ENCODE results near the gene BACE1. TPM values are rescaled to one million over a fixed set of nuclear protein-coding genes. Genes with fewer than 3 reads are reported as not detected.
"Not testable (repeated sequence)": the region's sequence is repeated elsewhere in the genome, so short reads cannot be mapped to it uniquely, and the experiment has no call there.

BACE1 gene
- 2.3 and 9.7 TPM in 2 replicates for total RNA-seq (2014; rRNA removed; shearing (Covaris generic))

DNA sequence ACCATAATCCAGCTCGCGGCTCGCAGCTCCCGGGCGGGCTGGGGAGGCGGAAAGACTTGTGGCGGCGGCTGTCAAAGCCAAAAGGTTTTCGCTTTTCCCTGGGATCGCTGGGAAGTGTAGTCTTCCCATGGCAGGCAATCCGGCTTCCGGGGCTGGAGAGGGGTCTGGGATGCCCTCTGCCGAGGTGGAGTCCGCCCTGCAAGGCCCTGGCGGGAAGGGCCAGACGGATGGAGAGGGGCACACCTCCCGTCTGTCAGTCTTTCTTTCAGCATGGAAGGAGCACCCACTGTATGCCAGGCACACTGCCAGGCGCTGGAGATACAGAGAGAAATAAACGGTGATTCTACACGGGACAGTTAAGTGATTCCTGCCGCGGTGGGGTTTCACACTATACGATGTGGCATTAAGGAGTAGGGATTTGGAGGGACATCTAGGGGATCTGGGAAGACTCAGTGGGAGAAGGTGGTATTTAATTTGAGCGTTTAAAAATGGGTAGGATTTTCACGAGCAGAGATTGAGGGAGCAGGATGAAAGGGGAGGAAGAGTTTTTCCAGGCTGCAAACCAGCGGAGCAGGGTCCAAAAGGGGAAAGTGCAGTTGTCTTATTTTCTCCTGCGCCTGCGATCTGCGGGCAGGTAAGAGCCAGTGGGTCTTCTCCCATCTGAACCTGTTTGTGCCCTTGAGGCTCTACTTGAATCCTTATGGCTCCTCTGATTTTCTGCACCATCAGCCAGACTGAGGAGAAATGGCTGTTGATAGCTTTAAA is at the start of gene BACE1:
Gene BACE1, minus strand, starts transcription at position 60 of the 765 bp plus-strand sequence. CDS start 461 bp downstream, outside the sequence.
- DNase-seq (ENCODE audit: low spot score) = peak; percentile 96
- in situ Hi-C loops (cut with HindIII; ENCODE audit: low sequenced_read_pairs) = no loop called here

DNA sequence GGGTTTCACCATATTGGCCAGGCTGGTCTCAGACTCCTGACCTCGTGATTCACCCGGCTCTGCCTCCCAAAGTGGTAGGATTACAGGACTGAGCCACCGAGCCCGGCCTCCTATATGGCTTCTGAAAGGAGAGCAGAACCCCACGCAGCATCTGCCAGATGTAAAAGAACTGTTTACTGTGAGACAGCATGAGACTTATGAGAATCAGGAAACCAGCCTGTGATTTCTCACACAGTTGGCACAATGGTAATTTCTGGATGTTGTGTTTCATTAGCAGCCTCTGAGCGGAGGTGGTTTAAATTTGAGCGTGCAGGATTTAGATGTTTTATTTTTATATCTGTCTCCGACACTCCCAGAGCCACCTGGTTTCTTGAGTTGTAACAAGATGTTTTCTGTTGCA is 45.4 kb upstream of the BACE1 start:
- in situ Hi-C loops (cut with HindIII; ENCODE audit: low sequenced_read_pairs) = no loop called here
- DNase-seq (ENCODE audit: low spot score) = no peak

DNA sequence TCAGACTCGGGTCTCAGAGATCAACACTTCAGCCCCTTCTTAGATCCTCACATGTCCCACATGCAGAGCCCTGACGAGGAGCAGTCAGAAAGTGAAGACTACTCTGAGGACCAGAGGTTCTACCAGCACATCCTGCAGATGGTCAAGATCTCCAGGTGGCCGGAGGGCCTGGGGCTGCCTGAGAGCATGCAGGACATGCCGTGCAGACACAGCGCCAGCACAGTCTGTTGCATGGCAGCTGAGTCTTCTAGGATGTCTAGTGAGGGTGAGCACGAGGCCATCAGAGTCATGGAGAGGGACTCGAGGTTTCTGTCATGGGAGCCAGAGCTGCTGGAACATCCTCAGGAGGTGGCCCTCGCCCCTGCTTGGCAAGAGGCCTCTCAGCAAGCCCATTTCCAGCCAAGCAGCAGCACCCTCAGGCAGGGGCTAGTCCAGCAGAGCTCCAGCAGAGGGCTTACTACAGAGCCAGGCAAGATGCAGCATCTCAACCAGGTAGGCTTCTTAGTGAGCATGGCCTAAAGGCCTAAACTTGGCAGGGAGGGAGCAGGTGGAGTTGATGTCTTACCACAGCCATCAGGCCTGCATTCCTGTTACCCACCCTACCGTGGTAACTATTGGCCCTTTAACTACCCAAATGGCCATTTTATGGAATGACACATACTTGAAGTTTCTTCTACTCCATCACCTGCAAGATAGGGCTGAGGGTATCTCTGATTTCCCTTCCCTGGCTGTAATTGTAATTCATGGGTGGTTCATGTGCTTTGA is 40.3 kb upstream of the BACE1 start:
- DNase-seq (ENCODE audit: low spot score) = no peak
- in situ Hi-C loops (cut with HindIII; ENCODE audit: low sequenced_read_pairs) = no loop called here

DNA sequence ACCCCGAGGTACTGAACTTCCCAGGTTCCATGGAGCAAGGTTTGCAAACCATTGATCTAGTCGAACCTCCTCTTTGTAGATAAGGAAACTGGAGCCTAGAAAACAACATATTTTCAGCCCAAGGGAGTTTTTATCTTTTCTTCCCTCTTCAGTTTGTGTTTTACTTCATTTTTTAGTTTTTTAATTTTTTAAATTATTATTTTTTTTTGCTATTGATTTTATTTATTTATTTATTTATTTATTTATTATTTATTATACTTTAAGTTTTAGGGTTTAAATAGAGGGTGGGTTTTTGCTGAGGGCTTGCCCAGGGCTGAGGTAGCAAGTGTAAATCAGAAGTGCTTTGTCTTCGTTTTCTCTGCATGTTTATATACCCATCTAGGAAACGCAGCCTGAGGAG is 38.5 kb upstream of the BACE1 start:
- in situ Hi-C loops (cut with HindIII; ENCODE audit: low sequenced_read_pairs) = no loop called here
- no peak for DNase-seq (ENCODE audit: low spot score)

DNA sequence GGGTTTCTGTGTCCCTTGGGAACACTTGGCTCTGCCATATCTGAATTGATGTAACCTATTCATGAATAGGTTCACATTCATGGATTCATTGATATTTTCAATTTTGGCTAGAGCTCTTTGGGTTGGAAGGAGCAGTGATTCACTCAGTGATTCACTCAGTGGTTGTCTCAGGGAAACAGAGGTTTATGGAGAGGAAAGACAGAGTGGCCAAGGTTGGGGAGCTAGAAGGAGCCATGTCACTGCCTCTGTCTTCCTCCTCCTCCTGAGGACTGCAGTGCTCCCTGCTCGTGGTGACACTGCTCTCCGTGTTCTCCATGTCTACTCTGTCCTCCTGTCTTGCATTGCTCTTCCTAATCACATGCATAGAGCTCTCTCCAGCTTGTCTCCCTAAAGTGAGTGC is 29.0 kb upstream of the BACE1 start:
- in situ Hi-C loops (cut with HindIII; ENCODE audit: low sequenced_read_pairs) = no loop called here
- no peak for DNase-seq (ENCODE audit: low spot score)

DNA sequence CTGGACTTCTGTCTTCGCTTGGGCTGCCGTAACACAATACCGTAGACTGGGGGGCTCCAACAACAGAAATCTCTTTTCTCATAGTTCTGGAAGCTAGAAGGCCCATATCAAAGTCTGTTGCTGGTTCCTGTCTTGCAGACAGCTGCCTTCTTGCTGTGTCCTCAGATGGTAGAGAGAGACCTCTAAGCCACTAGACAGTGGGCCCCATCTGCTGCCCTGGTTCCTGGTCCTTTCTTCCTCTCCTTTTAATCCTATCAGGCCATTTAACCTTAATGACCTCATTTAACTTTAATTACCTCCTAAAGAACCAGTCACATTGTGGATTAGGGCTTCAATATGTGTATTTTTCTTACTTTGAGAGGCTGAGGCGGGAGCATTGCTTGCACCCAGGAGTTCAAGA is 21.0 kb upstream of the BACE1 start:
- no peak for DNase-seq (ENCODE audit: low spot score)
- in situ Hi-C loops (cut with HindIII; ENCODE audit: low sequenced_read_pairs) = no loop called here

DNA sequence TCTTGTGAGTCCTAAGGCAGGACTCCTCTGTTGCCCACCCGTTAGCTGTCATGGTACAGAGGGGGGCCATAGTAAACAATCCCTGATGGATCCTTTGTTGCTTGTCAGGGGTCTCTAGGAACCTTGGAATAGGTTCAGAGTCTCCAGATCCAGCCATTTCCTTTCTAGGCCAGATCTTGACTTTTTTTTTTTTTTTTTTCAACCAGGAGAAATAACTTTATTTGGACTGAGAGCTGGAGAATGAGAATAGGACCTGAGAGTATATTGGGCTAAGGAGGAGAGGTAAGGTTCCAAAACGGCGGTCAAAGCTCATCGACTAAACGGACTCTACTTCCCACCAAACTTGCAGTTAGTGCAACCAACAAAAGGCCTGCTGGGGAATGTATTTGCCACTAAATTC is 19.3 kb upstream of the BACE1 start:
- no peak for DNase-seq (ENCODE audit: low spot score)
- in situ Hi-C loops (cut with HindIII; ENCODE audit: low sequenced_read_pairs) = no loop called here

DNA sequence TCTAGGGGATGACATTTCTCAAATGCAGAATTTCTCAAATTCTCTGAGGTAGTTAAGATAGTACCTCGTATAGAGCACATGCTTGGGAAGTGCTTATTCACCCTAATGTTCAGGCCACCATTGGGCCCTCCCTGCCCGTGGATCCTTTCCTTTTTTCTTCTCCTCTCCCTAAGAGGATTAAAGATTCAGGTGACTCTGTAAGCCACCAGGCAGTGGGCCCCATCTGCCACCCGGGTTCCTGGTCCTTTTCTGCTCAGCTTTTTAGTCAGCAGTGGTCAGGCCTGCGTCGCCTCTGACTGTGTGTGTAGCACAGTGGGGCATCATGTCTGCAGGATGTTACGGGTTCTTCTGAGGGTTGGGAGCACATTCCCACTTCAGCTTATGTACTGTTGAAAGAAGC is 18.8 kb upstream of the BACE1 start:
- in situ Hi-C loops (cut with HindIII; ENCODE audit: low sequenced_read_pairs) = no loop called here
- no peak for DNase-seq (ENCODE audit: low spot score)

DNA sequence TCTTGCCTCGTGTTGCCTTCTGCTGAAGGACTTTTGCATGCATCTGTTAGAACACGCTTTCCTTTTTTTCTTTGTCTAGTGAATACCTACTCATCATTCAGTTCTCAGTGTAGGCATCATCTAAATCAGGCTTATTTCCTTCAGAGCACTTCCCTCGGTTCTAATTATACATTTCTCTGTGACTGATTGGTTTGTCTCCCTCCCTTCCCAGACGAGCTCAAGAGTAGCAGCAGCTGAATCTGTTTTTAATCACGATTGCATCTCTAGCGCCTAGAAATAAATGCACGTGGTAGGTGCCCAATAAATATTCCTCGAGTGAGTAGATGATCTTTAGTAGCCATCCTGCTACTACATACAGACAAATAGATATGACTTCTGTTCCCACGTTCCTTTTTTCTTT is 17.9 kb upstream of the BACE1 start:
- no peak for DNase-seq (ENCODE audit: low spot score)
- in situ Hi-C loops (cut with HindIII; ENCODE audit: low sequenced_read_pairs) = no loop called here

DNA sequence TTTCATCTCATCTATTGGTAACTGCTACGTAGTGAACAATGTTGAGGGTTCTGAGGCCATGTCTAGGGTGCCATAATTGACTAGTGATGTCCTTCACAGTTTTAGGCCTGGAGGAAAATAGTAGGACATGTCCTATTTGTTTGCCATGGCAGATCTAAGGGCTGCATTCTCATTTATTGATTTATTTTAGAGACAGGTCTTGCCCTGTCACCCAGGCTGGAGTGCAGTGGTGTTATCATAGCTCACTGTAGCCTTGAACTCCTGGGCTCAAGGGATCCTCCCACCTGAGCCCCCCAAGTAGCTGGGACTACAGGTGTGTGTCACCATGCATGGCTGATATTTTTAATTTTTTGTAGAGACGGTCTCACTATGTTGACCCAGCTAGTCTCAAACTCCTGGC is 16.8 kb upstream of the BACE1 start:
- DNase-seq (ENCODE audit: low spot score) = no peak
- in situ Hi-C loops (cut with HindIII; ENCODE audit: low sequenced_read_pairs) = no loop called here

DNA sequence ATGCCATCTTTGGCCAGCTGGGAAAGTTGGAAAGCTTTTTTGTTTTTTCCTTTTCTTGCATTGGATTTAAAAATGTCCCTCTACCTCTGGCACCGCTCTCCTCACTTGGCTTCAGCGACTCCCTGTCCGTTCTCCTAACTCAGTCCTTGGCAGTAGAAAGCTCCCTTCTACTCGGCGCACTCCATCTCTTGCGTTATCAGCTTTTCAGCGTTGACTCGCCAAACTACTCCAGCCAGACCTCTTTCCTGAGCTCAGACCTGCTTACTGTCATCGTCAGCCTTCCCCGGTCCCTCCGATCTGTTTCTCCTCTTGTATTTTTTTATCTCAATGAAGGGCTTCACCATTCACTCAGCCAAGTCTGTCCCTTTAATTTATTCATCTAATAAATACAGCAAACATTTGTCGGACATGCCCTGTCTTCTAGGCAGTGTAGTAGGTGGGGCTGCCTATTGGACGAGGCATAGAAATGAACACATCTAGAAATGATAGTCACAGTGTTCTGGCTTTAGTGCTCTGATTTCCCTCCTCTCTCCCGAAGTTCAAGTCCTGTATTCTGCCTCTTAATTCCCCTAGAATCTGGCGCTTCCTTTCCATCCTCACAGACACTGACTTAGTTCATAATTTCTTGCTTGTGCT is 12.4 kb upstream of the BACE1 start:
- in situ Hi-C loops (cut with HindIII; ENCODE audit: low sequenced_read_pairs) = no loop called here
- DNase-seq (ENCODE audit: low spot score) = peak; percentile 66

DNA sequence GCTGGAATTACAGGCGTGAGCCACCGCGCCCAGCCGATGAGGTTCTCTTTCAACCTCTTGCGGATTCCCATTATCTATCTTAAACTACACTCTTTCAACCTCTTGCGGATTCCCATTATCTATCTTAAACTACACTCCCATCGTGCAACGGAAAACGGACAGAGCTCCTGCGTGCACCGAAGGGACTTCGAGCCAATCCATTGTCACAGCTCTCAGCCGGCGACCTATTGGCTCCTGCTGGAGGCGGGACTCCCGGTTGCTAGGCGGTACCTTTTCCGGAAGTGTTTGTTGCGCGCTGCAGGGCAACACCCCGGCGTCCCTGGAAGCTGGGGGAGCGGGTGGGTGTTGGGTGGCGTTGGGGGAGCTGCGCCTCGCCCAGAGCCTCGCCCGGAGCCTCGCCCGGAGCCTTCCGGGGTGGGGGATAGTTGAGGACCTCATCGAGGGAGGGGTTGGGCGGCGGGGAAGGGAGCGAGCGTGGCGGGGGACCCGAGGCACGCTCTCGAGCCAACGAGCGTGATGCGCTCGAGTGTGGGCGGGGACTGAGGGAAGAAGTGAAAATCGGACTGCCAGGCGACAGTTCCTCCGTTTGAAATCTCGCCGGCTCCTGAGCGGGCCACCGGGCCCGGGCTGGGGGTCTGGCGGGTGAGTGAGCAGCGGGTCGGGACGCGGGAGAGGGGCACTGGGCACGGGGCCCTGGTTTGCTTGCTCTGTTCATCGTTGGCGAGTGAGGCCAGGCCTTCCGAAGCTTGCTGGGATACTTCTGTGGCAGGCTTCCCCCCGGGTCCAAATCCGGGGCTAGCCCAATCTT is 11.7 kb upstream of the BACE1 start, which contains the start of gene CEP164:
Gene CEP164, plus strand, starts transcription at position 288 of the 808 bp plus-strand sequence. CDS start 10,733 bp downstream, outside the sequence.
- peak; percentile 98 for DNase-seq (ENCODE audit: low spot score)
- in situ Hi-C loops (cut with HindIII; ENCODE audit: low sequenced_read_pairs) = no loop called here

DNA sequence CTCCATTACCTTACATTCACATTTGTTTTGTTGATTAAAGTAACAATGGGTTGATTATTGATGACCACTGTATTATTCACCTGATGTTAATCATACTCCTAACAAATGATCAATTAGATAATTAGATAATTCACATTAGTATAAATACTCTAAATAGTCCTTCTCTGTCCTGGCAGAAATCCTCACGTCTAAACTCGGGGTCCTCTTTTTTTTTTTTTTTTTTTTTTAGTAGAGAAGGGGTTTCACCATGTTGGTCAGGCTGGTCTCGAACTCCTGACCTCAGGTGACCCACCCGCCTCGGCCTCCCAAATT is 11.2 kb upstream of the BACE1 start:
- in situ Hi-C loops (cut with HindIII; ENCODE audit: low sequenced_read_pairs); DNase-seq (ENCODE audit: low spot score): not testable (repeated sequence)

DNA sequence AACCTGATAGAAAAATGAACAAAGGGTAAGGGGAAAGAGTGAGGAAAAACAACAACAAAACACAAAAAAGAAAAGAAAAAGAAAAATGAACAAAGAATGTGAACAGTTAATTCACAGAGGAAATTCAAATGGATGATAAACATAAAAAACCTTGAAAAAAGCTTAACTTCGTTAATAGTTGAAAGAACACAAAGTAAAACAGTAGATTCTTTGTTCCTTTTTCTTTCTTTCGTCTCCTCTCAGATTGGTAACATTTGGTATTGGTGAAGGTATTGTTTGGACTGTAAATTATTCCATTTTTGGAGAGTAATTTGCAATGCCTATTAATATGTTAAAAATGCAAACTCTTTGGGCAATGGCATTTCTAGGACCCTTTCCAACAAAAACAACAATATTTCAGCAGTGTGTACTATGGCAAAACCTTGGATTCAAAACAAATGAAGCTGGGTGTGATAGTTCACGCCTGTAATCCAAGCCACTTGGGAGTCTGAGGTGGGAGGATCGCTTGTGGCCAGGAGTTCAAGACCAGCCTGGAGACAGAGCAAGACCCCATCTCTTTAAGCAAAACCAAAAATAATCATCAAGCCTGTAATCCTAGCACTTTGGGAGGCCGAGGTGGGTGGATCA is 3.3 kb upstream of the BACE1 start:
- in situ Hi-C loops (cut with HindIII; ENCODE audit: low sequenced_read_pairs) = no loop called here

DNA sequence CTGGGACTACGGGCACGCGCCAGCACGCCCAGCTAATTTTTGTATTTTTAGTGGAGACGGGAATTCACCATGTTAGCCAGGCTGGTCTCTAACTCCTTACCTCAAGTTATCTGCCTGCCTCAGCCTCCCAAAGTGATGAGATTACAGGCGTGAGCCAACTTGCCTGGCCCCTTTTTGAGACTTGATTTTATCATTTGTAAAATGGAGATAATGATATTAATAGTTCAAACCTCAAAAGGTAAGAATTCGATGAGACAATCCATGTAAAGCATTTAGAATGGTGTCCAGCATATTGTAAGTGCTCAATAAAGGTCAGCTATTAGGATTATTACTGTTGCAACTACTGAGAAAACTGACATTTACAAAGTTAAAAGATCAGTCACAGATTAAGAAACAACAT is 2.7 kb upstream of the BACE1 start:
- DNase-seq (ENCODE audit: low spot score) = no peak
- in situ Hi-C loops (cut with HindIII; ENCODE audit: low sequenced_read_pairs) = no loop called here

More for the DNA sequence above, 3.3 kb upstream of the BACE1 start:
- DNase-seq (ENCODE audit: low spot score) = no peak

DNA sequence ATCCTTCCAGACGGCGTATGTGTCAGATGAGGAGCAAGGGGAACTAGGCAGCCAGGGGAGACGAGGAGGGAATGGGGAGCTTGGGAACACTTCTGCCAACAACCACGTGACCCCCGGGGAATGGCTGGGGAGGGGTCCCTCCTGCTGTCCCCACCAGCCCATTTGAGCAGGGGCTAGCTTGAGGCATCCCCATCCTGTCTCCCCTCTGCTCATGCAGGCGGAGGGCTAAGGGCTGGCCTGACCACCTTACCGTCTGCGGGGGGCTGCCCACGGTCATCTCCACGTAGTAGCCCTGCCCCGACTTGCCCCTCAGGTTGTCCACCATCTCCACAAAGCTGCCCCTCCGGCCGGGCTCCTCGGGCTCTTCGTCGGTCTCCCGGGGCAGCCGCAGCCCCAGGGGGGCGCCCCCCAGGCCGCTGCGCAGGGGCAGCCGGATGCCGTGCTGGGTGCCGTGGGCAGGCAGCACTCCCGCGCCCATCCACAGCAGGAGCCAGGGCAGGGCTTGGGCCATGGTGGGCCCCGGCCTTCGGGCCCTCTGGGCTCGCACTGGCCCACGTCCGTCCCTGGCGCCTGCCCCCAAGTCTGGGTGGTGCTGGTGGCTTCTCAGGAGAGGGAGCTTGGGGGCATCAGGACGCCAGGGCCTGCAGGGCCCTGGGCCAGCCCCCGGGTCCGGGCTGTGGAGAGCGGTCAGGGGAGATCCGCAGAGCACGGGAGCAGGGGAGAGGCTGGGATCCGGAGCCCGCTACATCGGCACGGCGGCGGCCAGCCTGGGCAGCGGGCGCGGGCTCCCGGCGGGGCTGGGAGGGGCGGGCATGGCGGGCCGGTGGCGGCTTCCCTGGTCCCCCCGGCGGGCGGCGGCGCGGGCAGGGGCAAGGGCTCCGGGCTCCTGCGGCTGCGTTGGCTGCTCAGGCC is 515 bp downstream of the BACE1 start:
- in situ Hi-C loops (cut with HindIII; ENCODE audit: low sequenced_read_pairs) = no loop called here
- DNase-seq (ENCODE audit: low spot score) = no peak

DNA sequence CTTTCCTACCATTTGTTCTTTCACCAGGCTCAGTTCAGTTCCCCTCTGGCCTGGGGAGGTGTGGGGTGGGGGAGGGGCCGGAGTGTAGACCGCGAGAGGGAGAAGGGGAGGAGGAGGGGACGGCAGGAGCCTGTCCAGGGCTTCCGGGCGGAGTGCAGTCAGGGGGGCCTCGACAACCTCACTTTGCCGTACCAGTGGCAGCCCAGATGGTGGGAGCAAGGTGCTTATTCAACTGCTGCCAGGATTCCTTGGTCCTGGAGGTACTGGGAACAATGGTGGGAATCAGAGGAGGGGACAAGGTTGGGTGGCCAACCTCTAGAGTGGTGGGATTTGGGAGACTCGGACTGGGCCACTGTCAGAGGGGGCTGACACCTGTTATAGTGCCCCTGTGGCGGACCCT is 1.2 kb downstream of the BACE1 start:
- in situ Hi-C loops (cut with HindIII; ENCODE audit: low sequenced_read_pairs) = no loop called here

More for the DNA sequence above, 1.2 kb downstream of the BACE1 start:
- DNase-seq (ENCODE audit: low spot score) = no peak

Data from G401 (cell line).